ENCODE measurements around the gene PVRIG. TPM values are rescaled to one million over a fixed set of nuclear protein-coding genes. Genes with fewer than 3 reads are reported as not detected.
"Not testable (repeated sequence)": the region's sequence is repeated elsewhere in the genome, so short reads cannot be mapped to it uniquely, and the experiment has no call there.

Gene PVRIG
- total RNA-seq, 1 donor from 2014 or later = 0.12 TPM

GRCh38 chr7:100270046-100270918, 50.5 kb downstream of the PVRIG start:
- not testable (repeated sequence) for DNase-seq (ENCODE audit: extremely low read depth, low read depth, low spot score)

Other genes with a start within 250 kb of the PVRIG start
- gene AZGP1, start 243.9 kb upstream of the PVRIG start, total RNA-seq = not detected in 2 replicates
- 32.9 and 35.5 TPM in 2 replicates for gene ZKSCAN1, start 204.4 kb upstream of the PVRIG start, total RNA-seq
- gene ZSCAN21, start 170.2 kb upstream of the PVRIG start, total RNA-seq = 7.8 and 8.8 TPM in 2 replicates
- 28.6 and 30.8 TPM in 2 replicates for gene ZNF3, start 138.2 kb upstream of the PVRIG start, total RNA-seq
- 89.7 and 92.1 TPM in 2 replicates for gene COPS6, start 131.0 kb upstream of the PVRIG start, total RNA-seq
- gene MCM7, start 118.6 kb upstream of the PVRIG start, total RNA-seq = 31.3 and 55.0 TPM in 2 replicates
- gene AP4M1, start 118.3 kb upstream of the PVRIG start, total RNA-seq = 23.2 and 26.1 TPM in 2 replicates
- 49.8 and 71.4 TPM in 2 replicates for gene TAF6, start 100.6 kb upstream of the PVRIG start, total RNA-seq
- 23.6 and 37.9 TPM in 2 replicates for gene CNPY4, start 100.3 kb upstream of the PVRIG start, total RNA-seq
- gene MBLAC1, start 93.0 kb upstream of the PVRIG start, total RNA-seq = 2.3 and 3.9 TPM in 2 replicates
- gene LAMTOR4, start 71.0 kb upstream of the PVRIG start, total RNA-seq = 137 and 193 TPM in 2 replicates
- 9.3 and 20.0 TPM in 2 replicates for gene TRAPPC14, start 61.2 kb upstream of the PVRIG start, total RNA-seq
- gene GAL3ST4, start 51.3 kb upstream of the PVRIG start, total RNA-seq = 1.6 and 2.3 TPM in 2 replicates
- 3.2 and 6.8 TPM in 2 replicates for gene GPC2, start 42.6 kb upstream of the PVRIG start, total RNA-seq
- 0.15 and 1.1 TPM in 2 replicates for gene STAG3, start 42.0 kb upstream of the PVRIG start, total RNA-seq
- gene SPDYE3, start 87.8 kb downstream of the PVRIG start, total RNA-seq = not detected in 2 replicates
- 12.0 and 36.8 TPM in 2 replicates for gene PILRB, start 138.2 kb downstream of the PVRIG start, total RNA-seq
- 2.5 TPM in 1 of 2 replicates, not detected in the other for gene PILRA, start 153.5 kb downstream of the PVRIG start, total RNA-seq
- 0.78 and 4.5 TPM in 2 replicates for gene ZCWPW1, start 208.8 kb downstream of the PVRIG start, total RNA-seq
- gene MEPCE, start 209.9 kb downstream of the PVRIG start, total RNA-seq = 32.9 and 41.1 TPM in 2 replicates
- gene PPP1R35, start 216.5 kb downstream of the PVRIG start, total RNA-seq = 31.7 and 42.9 TPM in 2 replicates
- 1.0 TPM in 1 of 2 replicates, not detected in the other for gene SPACDR, start 244.3 kb downstream of the PVRIG start, total RNA-seq

All from glomerular endothelial cell (primary cell).